Astrocyte (in vitro differentiated cells and primary cell): ENCODE data around the gene STOML1. TPM values are rescaled to one million over a fixed set of nuclear protein-coding genes. Genes with fewer than 3 reads are reported as not detected.

Experiments used
- DNase-seq: peaks from one replicate; pipeline ENCODE4 v3.0.0-alpha.2; 2010; ENCODE audit warnings: low read depth
- FAIRE-seq: peaks from 2 replicates; lab custom pipeline; 2011; peaks lifted over from hg19 to GRCh38; lab: Jason Lieb, UNC
- H2AFZ ChIP-seq: 2 replicates; pipeline ENCODE4 v1.6.0; 2012; ENCODE audit warnings: low read depth, low read length, inconsistent platforms
- H3K27ac ChIP-seq: 2 replicates; pipeline ENCODE4 v1.5.1; 2011; ENCODE audit warnings: low read depth, low read length, inconsistent platforms
- H3K27me3 ChIP-seq: 2 replicates; pipeline ENCODE4 v1.6.0; 2011; ENCODE audit warnings: low read length, inconsistent platforms; ENCODE audit not compliant: insufficient read depth
- H3K36me3 ChIP-seq: 2 replicates; pipeline ENCODE4 v1.5.1; 2011; ENCODE audit warnings: low read length, inconsistent platforms; ENCODE audit not compliant: insufficient read depth
- H3K4me1 ChIP-seq: 2 replicates; pipeline ENCODE4 v1.5.1; 2011; ENCODE audit warnings: low read length, inconsistent platforms; ENCODE audit not compliant: insufficient read depth
- H3K4me2 ChIP-seq: 2 replicates; pipeline ENCODE4 v1.6.0; 2012; ENCODE audit warnings: low read length, inconsistent platforms
- H3K4me3 ChIP-seq: 2 replicates; pipeline ENCODE4 v1.5.1; 2011; ENCODE audit warnings: low read depth, mild to moderate bottlenecking, low read length, inconsistent platforms; ENCODE audit not compliant: insufficient read depth
- H3K79me2 ChIP-seq: 2 replicates; pipeline ENCODE4 v1.6.0; 2012; ENCODE audit warnings: mild to moderate bottlenecking, low read length, inconsistent platforms; ENCODE audit not compliant: insufficient read depth
- H3K9ac ChIP-seq: 2 replicates; pipeline ENCODE4 v1.6.0; 2012; ENCODE audit warnings: mild to moderate bottlenecking, low read length, inconsistent platforms
- H3K9me3 ChIP-seq: 2 replicates; pipeline ENCODE4 v1.5.1; 2012; ENCODE audit warnings: low read depth, mild to moderate bottlenecking, low read length, inconsistent platforms; ENCODE audit not compliant: insufficient read depth
- H4K20me1 ChIP-seq: 2 replicates; pipeline ENCODE4 v1.6.0; 2012; ENCODE audit warnings: low read length, inconsistent platforms; ENCODE audit not compliant: insufficient read depth
- H3K27ac Mint-ChIP-seq: one replicate; pipeline ENCODE4 v1.8.0; 2021; ENCODE audit warnings: mild to moderate bottlenecking, mixed read lengths; ENCODE audit not compliant: unreplicated experiment
- H3K27me3 Mint-ChIP-seq: one replicate; pipeline ENCODE4 v1.8.0; 2021; ENCODE audit warnings: low read depth, mixed read lengths; ENCODE audit not compliant: unreplicated experiment
- H3K36me3 Mint-ChIP-seq: one replicate; pipeline ENCODE4 v1.8.0; 2021; ENCODE audit warnings: low read depth, mixed read lengths; ENCODE audit not compliant: unreplicated experiment
- H3K4me1 Mint-ChIP-seq: one replicate; pipeline ENCODE4 v1.8.0; 2021; ENCODE audit warnings: low read depth, mixed read lengths; ENCODE audit not compliant: unreplicated experiment
- H3K4me3 Mint-ChIP-seq: one replicate; pipeline ENCODE4 v1.8.0; 2021; ENCODE audit warnings: mild to moderate bottlenecking, moderate library complexity, mixed read lengths; ENCODE audit not compliant: unreplicated experiment
- H3K9me3 Mint-ChIP-seq: one replicate; pipeline ENCODE4 v1.8.0; 2021; ENCODE audit warnings: mild to moderate bottlenecking, mixed read lengths; ENCODE audit not compliant: unreplicated experiment
- CTCF ChIP-seq: IDR thresholded peaks from 2 replicates; pipeline ENCODE4 v1.5.1; 2011; ENCODE audit warnings: low read depth, mild to moderate bottlenecking, inconsistent platforms, low read length, moderate library complexity; ENCODE audit not compliant: insufficient read depth
- EZH2 ChIP-seq: IDR thresholded peaks from 2 replicates; pipeline ENCODE4 v1.6.1; 2012; ENCODE audit warnings: mild to moderate bottlenecking, low read length, inconsistent platforms; ENCODE audit not compliant: insufficient read depth
- total RNA-seq: library from RNA; stranded (reverse); gene quantifications from 2 replicates; pipeline ENCODE4 v1.2.1, GENCODE V29; 2021

STOML1 gene
- total RNA-seq, 1 donor from 2014 or later = 12.4 TPM

DNA sequence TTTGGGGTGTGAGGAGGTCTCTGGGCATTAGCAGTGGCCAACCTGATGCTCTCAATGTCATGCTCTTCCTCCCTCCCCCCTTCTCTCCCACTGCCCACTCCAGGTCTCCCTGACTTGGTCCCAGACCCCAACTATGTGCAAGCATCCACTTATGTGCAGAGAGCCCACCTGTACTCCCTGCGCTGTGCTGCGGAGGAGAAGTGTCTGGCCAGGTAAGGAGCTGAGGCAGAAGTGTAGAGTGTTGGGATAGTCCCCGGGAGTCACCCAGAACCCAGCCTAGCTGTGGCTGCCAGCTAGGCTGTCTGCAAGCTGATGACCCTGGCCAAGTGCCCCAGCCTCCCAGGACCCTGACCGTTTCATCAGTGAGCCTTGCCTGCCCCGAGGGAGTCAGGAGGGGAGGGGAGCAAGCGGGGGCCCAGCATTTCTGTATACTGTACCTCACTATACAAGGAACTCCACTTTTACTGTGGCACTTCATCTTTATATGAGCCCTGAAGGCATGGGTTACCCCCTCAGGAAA, 49.3 kb downstream of the STOML1 start:
- Histone ChIP-seq H3K27ac (peak overlapping the region; percentile 98), H3K27me3 (no peaks in the 10 kb centered on the region)

DNA sequence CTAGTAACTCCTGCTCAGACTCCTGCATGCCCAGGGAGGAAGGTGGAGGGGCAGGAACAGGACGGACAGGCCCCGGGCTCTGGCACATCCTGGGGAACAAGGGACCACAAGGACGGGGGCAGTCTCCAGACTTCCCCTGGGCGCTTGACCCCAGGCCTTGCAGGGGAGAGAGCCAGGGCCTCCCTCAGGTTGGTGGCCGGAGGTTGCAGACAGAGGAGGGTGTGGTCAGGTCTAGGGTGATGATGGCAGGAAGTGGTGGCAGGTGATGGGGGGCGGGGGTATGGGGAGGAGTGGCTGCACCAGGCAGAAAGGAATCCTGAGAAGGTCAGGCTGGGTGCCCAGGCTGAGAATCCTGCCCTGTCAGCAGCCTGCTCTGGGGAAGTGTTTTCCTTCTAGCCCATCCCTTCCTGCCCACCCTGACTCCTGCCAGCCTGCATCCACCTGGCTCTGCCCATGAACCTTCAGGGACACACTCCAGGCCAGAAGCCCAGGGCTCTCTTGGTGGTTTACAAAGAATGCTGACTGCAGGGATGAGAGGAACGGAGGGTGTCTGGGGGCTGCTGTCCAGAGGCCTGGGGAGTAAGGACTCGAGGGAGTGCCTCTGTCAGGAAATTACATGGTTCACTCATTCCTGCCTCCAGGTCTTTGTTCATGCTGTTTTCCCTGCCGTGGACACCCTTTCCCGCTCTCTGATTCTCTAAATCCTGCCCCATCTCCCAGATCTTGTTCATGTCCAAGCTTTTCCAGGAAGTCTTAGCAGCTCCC, 50.0 kb downstream of the STOML1 start:
- Mint-ChIP-seq H3K4me3 (no peak overlapping the region), H3K27me3 (no peaks in the 10 kb centered on the region), H3K4me1 (peaks cover 71% of the 10 kb centered on the region), H3K27ac (peak overlapping the region; percentile 98), H3K36me3 (peaks cover 31% of the 10 kb centered on the region), H3K9me3 (peaks cover 2% of the 10 kb centered on the region)
- Histone ChIP-seq H3K36me3 (peaks cover 13% of the 10 kb centered on the region), H3K27me3 (no peaks in the 10 kb centered on the region), H3K79me2 (peaks cover 78% of the 10 kb centered on the region), H2AFZ (no peak overlapping the region), H3K4me3 (no peak overlapping the region), H4K20me1 (peaks cover 2% of the 10 kb centered on the region), H3K4me1 (peaks cover 46% of the 10 kb centered on the region), H3K9me3 (no peaks in the 10 kb centered on the region), H3K9ac (peak overlapping the region; percentile 86), H3K4me2 (peak overlapping the region; percentile 64), H3K27ac (peak overlapping the region; percentile 98)
- DNase-seq = no peak
- FAIRE-seq = peak; percentile 34
- TF ChIP-seq CTCF (no peak), EZH2 (no peak)

More for the DNA sequence above, 49.3 kb downstream of the STOML1 start:
- H3K27me3 Mint-ChIP-seq = no peaks in the 10 kb centered on the region
- Histone ChIP-seq H3K36me3 (peaks cover 17% of the 10 kb centered on the region), H3K4me1 (peaks cover 46% of the 10 kb centered on the region), H2AFZ (no peak overlapping the region), H3K4me2 (no peak overlapping the region), H3K9me3 (no peaks in the 10 kb centered on the region), H3K9ac (peak overlapping the region; percentile 86), H4K20me1 (peaks cover 3% of the 10 kb centered on the region), H3K79me2 (peaks cover 70% of the 10 kb centered on the region), H3K4me3 (no peak overlapping the region)
- DNase-seq (no peak), FAIRE-seq (no peak)
- peak overlapping the region; percentile 98 for H3K27ac Mint-ChIP-seq
- TF ChIP-seq CTCF (no peak), EZH2 (no peak)
- H3K4me1 Mint-ChIP-seq = peaks cover 71% of the 10 kb centered on the region
- peaks cover 35% of the 10 kb centered on the region for H3K36me3 Mint-ChIP-seq
- H3K4me3 Mint-ChIP-seq = no peak overlapping the region
- H3K9me3 Mint-ChIP-seq = peaks cover 2% of the 10 kb centered on the region

DNA sequence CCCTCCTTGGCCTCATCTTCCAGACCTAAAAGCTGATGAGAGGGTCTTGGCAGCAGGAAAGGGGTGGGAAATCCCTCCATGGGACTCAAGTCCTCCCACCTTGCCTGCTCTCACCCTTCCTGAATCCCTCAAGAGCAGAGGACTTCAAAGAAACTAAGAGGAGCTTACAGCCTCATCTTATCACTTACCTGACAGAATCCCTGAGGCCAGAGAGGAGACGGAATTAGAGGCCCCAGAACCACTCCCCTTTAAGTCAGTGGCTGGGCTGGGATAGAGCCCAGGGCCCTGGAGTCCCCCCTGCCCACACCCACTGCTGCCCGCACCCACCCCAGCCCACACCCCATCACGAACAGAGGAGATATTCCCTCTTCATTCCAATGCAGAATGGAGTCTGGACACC, 50.6 kb downstream of the STOML1 start:
- Mint-ChIP-seq H3K36me3 (peaks cover 29% of the 10 kb centered on the region), H3K9me3 (peaks cover 2% of the 10 kb centered on the region), H3K4me3 (peak overlapping the region; percentile 64), H3K27ac (peak overlapping the region; percentile 98), H3K27me3 (no peaks in the 10 kb centered on the region), H3K4me1 (peaks cover 73% of the 10 kb centered on the region)
- Histone ChIP-seq H3K4me1 (peaks cover 48% of the 10 kb centered on the region), H3K27ac (peak overlapping the region; percentile 98), H2AFZ (no peak overlapping the region), H3K9me3 (no peaks in the 10 kb centered on the region), H3K36me3 (peaks cover 12% of the 10 kb centered on the region), H4K20me1 (peaks cover 8% of the 10 kb centered on the region), H3K4me3 (peak overlapping the region; percentile 6), H3K27me3 (no peaks in the 10 kb centered on the region), H3K9ac (peak overlapping the region; percentile 86), H3K79me2 (peaks cover 84% of the 10 kb centered on the region), H3K4me2 (peak overlapping the region; percentile 64)
- FAIRE-seq (no peak), DNase-seq (no peak)
- TF ChIP-seq CTCF (no peak), EZH2 (no peak)
